ENCODE results near the gene PPP2R2C. TPM values are rescaled to one million over a fixed set of nuclear protein-coding genes. Genes with fewer than 3 reads are reported as not detected.

PPP2R2C gene
- total and polyA plus RNA-seq, 10 donors = 0.07 to 1.3 (median 0.23) TPM; not detected in 1

DNA sequence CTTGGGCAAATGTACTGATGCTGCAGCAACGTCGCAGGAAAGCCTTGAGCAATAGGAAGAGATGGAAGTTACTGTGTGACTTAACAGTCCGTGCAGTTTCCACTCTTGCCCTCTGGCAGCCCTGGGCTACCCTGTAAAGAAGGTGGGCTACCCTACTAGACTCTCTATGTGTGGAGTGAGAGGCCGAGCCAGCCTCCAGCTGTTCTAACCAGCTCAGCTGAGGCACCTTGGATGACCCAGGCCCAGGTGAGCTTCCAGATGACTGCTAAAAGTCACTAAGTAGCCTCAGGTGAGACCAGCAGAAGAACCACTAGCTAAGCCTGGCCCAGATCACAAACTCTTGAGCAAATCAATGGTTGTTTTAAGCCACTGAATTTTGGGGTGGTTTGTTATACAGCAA, 34.9 kb upstream of the PPP2R2C start:
- no peaks in the 10 kb centered on the region for H3K4me1 ChIP-seq
- WGBS, 5 donors = 66 to 83% (median 77%) methylated on average over 1 to 4 of the region's 4 CpGs
- intact Hi-C loops (cut with DNase I; ENCODE audit: low total_unique reads) = no loop called here
- H3K4me3 ChIP-seq = no peak overlapping the region
- no peak for TF ChIP-seq POLR2A (IDR thresholded peaks at IDR 0.05)
- TF ChIP-seq, protein P1, sequence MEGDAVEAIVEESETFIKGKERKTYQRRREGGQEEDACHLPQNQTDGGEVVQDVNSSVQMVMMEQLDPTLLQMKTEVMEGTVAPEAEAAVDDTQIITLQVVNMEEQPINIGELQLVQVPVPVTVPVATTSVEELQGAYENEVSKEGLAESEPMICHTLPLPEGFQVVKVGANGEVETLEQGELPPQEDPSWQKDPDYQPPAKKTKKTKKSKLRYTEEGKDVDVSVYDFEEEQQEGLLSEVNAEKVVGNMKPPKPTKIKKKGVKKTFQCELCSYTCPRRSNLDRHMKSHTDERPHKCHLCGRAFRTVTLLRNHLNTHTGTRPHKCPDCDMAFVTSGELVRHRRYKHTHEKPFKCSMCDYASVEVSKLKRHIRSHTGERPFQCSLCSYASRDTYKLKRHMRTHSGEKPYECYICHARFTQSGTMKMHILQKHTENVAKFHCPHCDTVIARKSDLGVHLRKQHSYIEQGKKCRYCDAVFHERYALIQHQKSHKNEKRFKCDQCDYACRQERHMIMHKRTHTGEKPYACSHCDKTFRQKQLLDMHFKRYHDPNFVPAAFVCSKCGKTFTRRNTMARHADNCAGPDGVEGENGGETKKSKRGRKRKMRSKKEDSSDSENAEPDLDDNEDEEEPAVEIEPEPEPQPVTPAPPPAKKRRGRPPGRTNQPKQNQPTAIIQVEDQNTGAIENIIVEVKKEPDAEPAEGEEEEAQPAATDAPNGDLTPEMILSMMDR (IDR thresholded peaks at IDR 0.05 in 8 of 11, conservative IDR thresholded peaks at IDR 0.05 in 3 of 11) = no peak
- DNase-seq = no peak
- H3K9me3 ChIP-seq = peaks cover 0 to 47% (median 37%) of the 10 kb centered on the region in 8 donors
- peaks cover 0 to 7% (median 0%) of the 10 kb centered on the region in 7 donors for H3K27me3 ChIP-seq (replicated peaks in 1 of 7)
- no peaks in the 10 kb centered on the region for H3K36me3 ChIP-seq
- H3K27ac ChIP-seq = no peak overlapping the region

GRCh38 chr4:6506616-6507140, 34.3 kb upstream of the PPP2R2C start:
- no peak for DNase-seq
- Histone ChIP-seq H3K27ac (no peak overlapping the region), H3K4me3 (no peak overlapping the region), H3K36me3 (no peaks in the 10 kb centered on the region), H3K9me3 (peaks cover 0 to 47% (median 37%) of the 10 kb centered on the region in 8 donors), H3K4me1 (no peaks in the 10 kb centered on the region), H3K27me3 (replicated peaks in 1 of 7) (peaks cover 0 to 7% (median 0%) of the 10 kb centered on the region in 7 donors)
- 79 to 91% (median 86%) methylated on average over 3 of the region's 3 CpGs for WGBS, 5 donors
- TF ChIP-seq POLR2A (IDR thresholded peaks at IDR 0.05) (no peak), POLR2AphosphoS5 (IDR thresholded peaks at IDR 0.05) (no peak)
- TF ChIP-seq, protein P1 (IDR thresholded peaks at IDR 0.05 in 8 of 11, conservative IDR thresholded peaks at IDR 0.05 in 3 of 11) = no peak
- intact Hi-C loops (cut with DNase I; ENCODE audit: low total_unique reads) = no loop called here

- Histone ChIP-seq H3K36me3 (no peaks in the 10 kb centered on the region), H3K27ac (no peak overlapping the region), H3K9me3 (peaks cover 0 to 47% (median 37%) of the 10 kb centered on the region in 8 donors), H3K4me1 (no peaks in the 10 kb centered on the region), H3K4me3 (no peak overlapping the region), H3K27me3 (replicated peaks in 1 of 7) (peaks cover 0 to 20% (median 0%) of the 10 kb centered on the region in 7 donors)
- DNase-seq = no peak
- intact Hi-C loops (cut with DNase I; ENCODE audit: low total_unique reads) = no loop called here
- TF ChIP-seq, protein P1 (IDR thresholded peaks at IDR 0.05 in 8 of 11, conservative IDR thresholded peaks at IDR 0.05 in 3 of 11) = no peak
- no peak for TF ChIP-seq POLR2A (IDR thresholded peaks at IDR 0.05)
- TF ChIP-seq POLR2AphosphoS5 (IDR thresholded peaks at IDR 0.05) = no peak
- 68 to 83% (median 80%) methylated on average over 5 of the region's 5 CpGs for WGBS, 5 donors
Observed at GRCh38 chr4:6504900-6505496, 32.6 kb upstream of the PPP2R2C start.

GRCh38 chr4:6502747-6503465, 30.5 kb upstream of the PPP2R2C start:
- peaks cover 0 to 47% (median 37%) of the 10 kb centered on the region in 8 donors for H3K9me3 ChIP-seq
- H3K27me3 ChIP-seq (replicated peaks in 1 of 7) = peaks cover 0 to 35% (median 0%) of the 10 kb centered on the region in 7 donors
- 67 to 81% (median 77%) methylated on average over 6 of the region's 6 CpGs for WGBS, 5 donors
- no peak overlapping the region for H3K27ac ChIP-seq
- no peak for DNase-seq
- intact Hi-C loops (cut with DNase I; ENCODE audit: low total_unique reads) = no loop called here
- no peak overlapping the region for H3K4me3 ChIP-seq
- no peaks in the 10 kb centered on the region for H3K36me3 ChIP-seq
- no peaks in the 10 kb centered on the region for H3K4me1 ChIP-seq
- no peak for TF ChIP-seq POLR2AphosphoS5 (IDR thresholded peaks at IDR 0.05)
- TF ChIP-seq, protein P1 (IDR thresholded peaks at IDR 0.05 in 8 of 11, conservative IDR thresholded peaks at IDR 0.05 in 3 of 11) = no peak
- no peak for TF ChIP-seq POLR2A (IDR thresholded peaks at IDR 0.05)
